ENCODE data around the gene SLC22A24.
"Not testable (repeated sequence)": the region's sequence is repeated elsewhere in the genome, so short reads cannot be mapped to it uniquely, and the experiment has no call there.

Gene SLC22A24

GRCh38 chr11:63144121-63144520 lies at the start of gene SLC22A24:
Gene SLC22A24 (minus strand): TSS chr11:63144221. CDS start chr11:63143779, 442 bp downstream.
- DNase-seq, result no peak

- no peak for DNase-seq
Measured at GRCh38 chr11:63180536-63180935, 36.5 kb upstream of the SLC22A24 start.

- DNase-seq, result no peak
Measured at GRCh38 chr11:63179432-63180041, 35.5 kb upstream of the SLC22A24 start.

- DNase-seq, result no peak
Measured at GRCh38 chr11:63177872-63178271, 33.9 kb upstream of the SLC22A24 start.

- no peak for DNase-seq
Measured at GRCh38 chr11:63165706-63166310, 21.8 kb upstream of the SLC22A24 start.

GRCh38 chr11:63155794-63156193 lies 11.8 kb upstream of the SLC22A24 start:
- DNase-seq, result no peak

- DNase-seq, result no peak
Measured at GRCh38 chr11:63146581-63146980, 2.6 kb upstream of the SLC22A24 start.

GRCh38 chr11:63142459-63142858 lies 1.6 kb downstream of the SLC22A24 start:
- DNase-seq, result no peak

GRCh38 chr11:63132985-63133775 lies 10.8 kb downstream of the SLC22A24 start:
- no peak for DNase-seq

GRCh38 chr11:63099555-63099954 lies 44.5 kb downstream of the SLC22A24 start:
- DNase-seq, result no peak

GRCh38 chr11:63080682-63081081 lies 63.3 kb downstream of the SLC22A24 start:
- DNase-seq, result no peak

GRCh38 chr11:63046203-63046602 lies 97.8 kb downstream of the SLC22A24 start:
- not testable (repeated sequence) for DNase-seq

GRCh38 chr11:63042596-63042995 lies 101.4 kb downstream of the SLC22A24 start:
- DNase-seq, result no peak

- no peak for DNase-seq
Measured at GRCh38 chr11:63032457-63032856, 111.6 kb downstream of the SLC22A24 start.
